HG03045 (cell line): ENCODE data around the gene NPPB.

Experiments used
- ATAC-seq: cut with Tn5 transposase; IDR thresholded peaks from one replicate; pipeline ENCODE4 v1.9.1; 2021; ENCODE audit warnings: mild to moderate bottlenecking, moderate library complexity; ENCODE audit not compliant: unreplicated experiment

The NPPB gene

DNA sequence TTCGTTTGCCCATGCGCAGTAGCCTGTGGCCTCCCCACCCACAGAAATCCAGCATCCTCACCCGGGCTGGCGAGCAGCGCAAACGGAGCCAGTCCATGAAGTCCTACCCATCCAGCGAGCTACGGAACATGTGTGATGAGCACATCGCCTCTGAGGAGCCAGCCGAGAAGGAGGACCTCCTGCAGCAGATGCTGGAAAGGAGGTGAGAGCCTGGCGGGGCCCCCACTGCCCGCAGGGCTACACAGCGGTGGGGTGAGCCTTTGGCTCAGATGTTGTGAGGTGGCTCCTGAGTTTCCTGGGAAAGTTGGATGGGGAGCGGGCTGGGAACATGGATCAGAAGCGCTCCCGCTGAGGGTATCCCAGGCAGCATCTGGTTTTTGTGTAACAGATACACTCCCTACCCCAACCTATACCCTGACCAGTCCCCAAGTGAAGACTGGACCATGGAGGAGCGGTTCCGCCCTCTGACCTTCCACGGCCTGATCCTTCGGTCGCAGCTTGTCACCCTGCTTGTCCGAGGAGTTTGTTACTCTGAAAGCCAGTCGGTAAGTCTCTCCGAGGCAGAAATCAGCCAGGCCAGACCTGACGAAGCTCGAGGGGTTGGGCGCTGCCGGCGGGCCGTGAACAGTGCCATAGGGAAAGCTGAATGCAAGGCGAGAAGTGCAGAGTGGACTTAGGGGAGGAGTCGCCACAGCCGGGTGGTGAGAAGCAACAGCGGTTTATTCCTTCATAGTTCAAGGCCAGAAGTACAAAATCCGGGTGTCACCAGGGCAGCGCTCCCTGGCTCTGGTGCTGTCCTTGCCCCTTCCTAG is 21.6 kb downstream of the NPPB start:
- no peak for ATAC-seq

DNA sequence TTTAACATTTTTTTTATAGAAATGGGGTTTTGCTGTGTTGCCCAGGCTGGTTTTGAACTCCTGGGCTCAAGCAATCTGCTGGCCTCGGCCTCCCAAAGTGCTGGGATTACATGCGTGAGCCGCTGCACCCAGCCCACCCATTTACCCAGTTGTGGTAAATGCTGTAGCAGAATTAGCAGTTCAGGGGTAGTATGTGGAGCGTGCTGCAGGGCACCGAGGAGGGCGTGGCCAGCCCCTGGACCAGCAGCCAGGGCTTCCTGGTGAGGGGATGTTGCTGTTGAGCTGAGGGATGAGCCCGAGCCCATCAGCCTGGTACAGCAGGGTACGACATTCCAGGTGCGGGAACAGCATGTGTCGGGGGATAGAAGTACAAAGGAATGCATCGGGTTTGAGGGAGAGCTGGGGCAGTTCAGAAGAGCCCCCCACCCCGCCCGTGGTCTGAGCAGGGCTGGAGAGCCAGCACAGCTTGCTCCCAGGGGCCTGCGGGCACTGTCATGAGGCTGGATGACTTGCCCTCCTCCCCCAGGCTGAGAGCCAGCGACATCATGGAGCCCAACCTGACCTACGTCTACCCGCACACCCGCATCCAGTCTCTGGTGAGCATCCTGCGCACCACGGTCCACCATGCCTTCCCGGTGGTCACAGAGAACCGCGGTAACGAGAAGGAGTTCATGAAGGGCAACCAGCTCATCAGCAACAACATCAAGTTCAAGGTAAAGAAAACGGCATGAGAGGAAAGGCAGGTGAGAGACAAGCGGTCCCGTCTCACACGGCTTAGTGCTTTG is 23.1 kb downstream of the NPPB start:
- ATAC-seq: no peak

GRCh38 chr1:11833900-11834299 is 24.8 kb downstream of the NPPB start:
- no peak for ATAC-seq

DNA sequence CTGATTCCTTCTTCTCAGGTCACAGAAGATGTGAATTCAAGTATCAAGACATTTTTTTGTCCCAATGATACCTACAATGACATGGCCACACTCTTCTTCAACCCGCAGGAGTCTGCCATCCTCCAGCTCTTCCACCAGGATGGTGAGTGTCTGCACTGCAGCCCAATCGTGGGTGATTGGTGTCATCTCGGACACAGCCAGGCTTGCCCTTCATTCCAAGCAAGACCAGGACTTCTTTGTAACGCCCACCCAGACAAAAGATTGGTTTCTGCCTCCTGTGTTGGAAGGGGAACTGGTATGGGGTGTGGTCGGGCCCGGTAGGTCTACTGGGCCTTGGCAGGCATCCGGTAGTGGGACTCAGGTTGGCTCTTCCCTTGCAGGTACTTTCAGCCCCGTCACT is 25.2 kb downstream of the NPPB start:
- ATAC-seq: no peak

GRCh38 chr1:11831945-11832725 is 26.6 kb downstream of the NPPB start:
- no peak for ATAC-seq

- ATAC-seq: no peak
Measured at GRCh38 chr1:11828511-11828910, 30.2 kb downstream of the NPPB start.

DNA sequence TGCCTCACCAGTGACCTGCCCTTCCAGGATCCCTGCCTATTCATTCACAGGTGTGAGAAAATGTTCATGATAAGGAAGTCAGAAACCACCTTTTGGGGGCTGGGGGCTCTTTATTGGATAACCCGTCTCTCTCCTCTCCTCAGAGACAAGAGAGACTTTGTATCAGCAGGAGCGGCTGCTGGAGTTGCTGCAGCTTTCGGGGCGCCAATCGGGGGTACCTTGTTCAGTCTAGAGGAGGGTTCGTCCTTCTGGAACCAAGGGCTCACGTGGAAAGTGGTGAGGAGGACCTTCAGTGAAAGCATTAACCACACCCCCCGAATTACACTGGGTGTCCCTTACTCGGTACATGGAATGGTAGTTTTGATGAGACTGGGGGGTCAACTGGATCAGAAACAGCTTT is 31.8 kb downstream of the NPPB start:
- no peak for ATAC-seq

DNA sequence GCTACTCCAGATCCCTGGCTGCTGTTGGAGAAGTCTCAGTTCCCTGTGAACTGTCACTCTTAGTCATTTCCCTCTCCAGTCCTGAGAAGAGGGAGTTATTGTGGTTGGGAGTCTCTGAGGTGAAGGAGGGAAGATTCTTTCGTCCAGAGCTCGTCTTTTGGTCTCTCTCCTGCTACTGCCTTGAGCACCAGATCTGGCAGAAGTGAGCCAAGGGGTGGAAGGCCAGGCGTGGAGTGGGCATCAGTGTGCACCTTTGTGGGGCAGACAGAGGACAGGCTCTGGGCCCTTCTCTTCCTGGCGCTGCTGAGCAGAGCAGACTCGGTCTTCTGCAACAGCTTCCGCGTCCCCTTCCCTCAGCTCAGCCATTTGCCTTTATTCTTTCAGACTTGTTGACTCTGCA is 33.6 kb downstream of the NPPB start:
- no peak for ATAC-seq

DNA sequence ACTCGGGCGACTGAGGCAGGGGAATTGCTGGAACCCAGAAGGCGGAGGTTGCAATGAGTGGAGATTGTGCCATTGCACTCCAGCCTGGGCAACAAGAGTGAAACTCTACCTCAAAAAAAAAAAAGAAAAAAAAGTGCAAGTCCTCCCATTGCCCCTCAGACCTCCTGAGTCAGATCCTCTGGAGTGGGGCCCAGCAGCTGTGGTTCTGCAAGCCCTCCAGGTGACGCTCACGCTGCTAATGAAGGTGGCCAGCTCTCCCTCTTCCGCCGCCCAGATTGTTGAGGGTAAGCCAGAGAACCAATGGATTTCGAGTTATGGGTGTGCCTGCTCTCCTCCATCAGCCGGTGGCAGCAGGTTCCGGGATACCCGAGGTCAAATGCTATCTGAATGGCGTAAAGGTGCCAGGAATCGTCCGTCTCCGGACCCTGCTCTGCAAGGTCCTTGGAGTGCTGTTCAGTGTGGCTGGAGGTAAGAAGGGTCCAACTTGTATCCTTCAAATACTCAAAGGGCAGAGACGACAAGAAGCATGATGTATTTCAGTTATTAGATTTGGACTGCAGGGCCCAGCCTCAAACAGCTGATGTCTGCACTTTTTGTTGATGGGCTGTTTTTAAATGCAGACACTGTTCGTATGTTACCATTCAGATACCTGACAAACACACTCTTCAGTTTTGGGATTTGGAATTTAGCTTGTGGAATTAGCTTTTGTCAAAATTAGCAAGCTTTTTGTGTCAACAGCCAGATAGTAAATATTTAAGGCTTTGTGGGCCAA is 35.2 kb downstream of the NPPB start:
- no peak for ATAC-seq

GRCh38 chr1:11822091-11822490 is 36.7 kb downstream of the NPPB start:
- no peak for ATAC-seq

- no peak for ATAC-seq
Measured at GRCh38 chr1:11817192-11817591, 41.6 kb downstream of the NPPB start.

- ATAC-seq: no peak
Measured at GRCh38 chr1:11813021-11813420, 45.7 kb downstream of the NPPB start.
